HG02852 (cell line): ENCODE data around the gene GRM1.

Source experiments
- ATAC-seq: cut with Tn5 transposase; IDR thresholded peaks from one replicate; pipeline ENCODE4 v1.9.1; 2021; ENCODE audit warnings: mild to moderate bottlenecking, moderate library complexity; ENCODE audit not compliant: unreplicated experiment

The GRM1 gene

DNA sequence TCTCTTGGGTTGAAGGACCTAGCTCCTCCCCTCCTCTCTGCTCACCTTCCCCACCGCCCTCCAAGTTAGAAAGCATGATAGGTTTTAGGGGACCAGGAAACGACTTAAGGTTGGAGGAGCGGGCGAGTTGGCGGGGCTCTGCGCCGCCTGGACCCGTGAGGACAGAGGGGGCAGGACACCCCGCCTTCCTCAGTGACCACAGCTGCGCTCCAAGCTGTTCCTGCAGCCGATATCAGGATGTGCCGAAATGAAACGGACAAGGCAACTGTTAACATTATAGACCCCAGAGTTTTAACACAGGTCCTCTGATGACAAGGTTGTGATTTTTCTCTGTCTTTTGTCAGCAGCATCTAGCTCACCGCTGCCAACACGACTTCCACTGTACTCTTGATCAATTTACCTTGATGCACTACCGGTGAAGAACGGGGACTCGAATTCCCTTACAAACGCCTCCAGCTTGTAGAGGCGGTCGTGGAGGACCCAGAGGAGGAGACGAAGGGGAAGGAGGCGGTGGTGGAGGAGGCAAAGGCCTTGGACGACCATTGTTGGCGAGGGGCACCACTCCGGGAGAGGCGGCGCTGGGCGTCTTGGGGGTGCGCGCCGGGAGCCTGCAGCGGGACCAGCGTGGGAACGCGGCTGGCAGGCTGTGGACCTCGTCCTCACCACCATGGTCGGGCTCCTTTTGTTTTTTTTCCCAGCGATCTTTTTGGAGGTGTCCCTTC, at the start of gene GRM1:
Gene GRM1 (plus strand): TSS at position 212 of the 722 bp plus-strand sequence. CDS start 456 bp downstream, at position 668.
- ATAC-seq: no peak

DNA sequence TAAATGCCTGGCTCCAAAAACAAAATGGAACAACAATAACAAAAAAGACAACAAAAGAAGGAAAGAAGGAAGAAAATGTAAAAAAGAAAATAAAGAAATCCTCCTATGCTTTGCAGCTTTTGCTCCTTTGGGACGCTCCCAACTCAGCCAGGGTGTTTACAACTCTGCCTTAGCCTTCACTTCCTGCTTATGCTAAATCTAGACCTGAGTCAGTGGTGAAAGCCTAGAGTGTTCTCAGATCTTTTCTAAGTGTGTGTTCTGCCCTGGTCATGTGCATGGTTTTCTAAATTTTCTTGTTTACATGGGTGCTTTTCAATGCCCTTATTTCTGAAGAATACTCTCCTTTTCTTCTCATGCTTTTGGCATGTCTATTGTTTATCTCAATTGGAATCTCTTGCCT, 19.5 kb upstream of the GRM1 start:
- ATAC-seq: no peak

DNA sequence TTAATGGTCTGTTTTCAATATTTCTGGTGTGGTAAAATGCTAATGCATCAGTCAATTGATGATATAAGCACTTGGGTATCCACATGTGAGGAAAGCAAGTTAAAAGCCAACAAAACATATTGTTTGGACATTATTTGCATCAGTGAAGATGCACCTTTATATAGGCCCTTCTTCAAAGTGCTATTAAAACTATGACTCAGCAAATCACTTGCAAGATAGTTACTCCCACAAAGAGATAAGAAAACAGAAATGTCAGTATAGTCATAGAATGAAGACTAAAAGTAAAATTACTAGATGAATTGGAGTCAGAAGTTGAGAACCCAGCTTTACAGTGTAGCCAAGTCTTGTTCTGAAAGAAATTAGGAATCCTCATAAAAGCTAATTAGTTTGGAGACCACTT, 14.6 kb upstream of the GRM1 start:
- no peak for ATAC-seq

DNA sequence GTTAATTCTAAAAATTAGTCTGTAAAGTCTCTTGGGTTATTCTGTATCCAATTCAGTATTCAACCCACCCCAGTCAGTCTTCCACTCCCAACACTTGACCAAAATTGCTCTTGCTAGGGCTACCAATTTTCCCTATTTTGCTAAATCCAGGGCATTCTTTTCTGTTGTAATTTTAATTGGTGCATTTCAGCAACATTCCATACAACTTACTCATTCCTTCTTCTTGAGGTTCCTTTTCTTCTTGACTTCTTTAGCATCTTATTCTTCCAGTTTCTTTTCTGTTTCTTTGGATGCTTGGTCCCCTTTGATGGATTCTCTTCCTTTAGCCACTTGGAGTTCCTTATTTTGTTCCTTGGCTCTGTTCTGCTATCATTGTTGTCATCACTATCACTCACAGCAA, 11.2 kb upstream of the GRM1 start:
- ATAC-seq: no peak

DNA sequence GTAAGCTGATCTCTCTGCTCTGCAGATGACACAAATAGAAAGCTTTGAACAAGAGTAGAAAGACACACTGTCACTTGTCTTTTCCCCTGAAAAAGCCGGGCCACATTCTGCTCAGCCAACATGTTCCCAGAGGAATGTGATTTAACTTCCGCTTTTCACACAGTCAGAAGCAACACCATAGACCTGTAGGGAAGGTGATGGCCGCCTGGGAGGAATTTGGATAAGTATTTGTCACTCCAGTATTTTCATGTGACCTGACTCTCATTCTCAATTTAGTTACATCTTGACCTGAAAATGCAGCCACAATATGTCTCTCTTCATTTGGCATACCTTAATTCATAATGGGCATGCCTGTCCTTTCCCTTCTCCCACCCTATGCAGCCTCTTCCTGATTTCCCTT, 2.0 kb upstream of the GRM1 start:
- no peak for ATAC-seq

DNA sequence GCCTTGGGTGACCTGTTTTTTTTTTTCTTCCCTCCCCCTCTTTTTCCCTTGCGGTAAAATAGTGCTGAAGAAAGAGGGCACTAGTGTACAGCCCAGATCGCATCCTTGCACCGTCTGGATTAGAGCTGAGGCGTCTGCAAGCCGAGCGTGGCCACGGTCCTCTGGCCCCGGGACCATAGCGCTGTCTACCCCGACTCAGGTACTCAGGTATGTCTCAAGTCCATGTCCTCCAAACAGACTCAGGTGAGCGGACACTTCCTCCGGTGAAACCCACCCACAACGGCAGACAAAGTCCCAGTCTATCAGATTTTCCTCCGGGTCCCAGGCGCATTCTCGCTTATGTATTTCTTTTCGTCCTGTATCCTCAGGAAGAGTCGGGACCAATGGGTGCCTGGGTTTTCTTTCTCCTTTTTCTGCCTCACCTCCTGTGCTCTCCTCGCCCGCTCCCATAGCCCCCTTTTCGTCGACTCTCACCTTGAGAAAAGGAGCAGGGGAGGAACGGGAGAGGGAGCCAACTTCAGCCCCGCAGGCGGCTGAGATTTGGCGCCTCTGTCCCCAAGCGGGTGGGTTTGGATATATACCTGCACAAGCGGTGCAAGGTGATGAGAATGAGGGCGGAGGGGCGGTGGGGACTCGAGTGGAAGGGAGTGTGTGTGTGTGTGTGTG, 1.1 kb upstream of the GRM1 start:
- no peak for ATAC-seq

DNA sequence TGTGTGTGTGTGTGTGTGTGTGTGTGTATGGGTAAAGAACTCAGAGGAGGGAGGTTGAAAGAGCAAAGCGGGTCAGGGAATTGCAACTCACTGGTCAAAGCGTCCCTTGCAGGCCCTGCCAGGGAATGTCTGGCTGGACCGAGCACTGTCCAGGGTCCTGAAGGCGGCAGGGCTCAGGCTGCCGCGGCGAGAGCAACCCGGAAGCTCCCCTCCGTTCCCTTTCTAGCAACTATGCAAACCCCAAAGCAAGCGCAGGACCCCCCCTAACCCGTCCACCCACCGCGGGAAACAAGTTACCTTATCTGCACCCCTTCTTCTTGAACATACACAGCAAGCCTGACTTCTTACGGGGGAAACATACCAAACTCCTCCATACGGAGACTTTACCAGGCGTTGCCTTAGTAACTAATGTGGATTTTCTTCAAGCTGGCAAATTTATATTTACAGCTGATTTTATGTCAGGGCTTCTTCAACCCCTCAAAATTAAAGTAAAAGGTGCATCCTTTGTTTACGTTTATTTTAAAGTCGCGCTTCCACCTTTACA, 538 bp upstream of the GRM1 start:
- ATAC-seq: peak; percentile 82

DNA sequence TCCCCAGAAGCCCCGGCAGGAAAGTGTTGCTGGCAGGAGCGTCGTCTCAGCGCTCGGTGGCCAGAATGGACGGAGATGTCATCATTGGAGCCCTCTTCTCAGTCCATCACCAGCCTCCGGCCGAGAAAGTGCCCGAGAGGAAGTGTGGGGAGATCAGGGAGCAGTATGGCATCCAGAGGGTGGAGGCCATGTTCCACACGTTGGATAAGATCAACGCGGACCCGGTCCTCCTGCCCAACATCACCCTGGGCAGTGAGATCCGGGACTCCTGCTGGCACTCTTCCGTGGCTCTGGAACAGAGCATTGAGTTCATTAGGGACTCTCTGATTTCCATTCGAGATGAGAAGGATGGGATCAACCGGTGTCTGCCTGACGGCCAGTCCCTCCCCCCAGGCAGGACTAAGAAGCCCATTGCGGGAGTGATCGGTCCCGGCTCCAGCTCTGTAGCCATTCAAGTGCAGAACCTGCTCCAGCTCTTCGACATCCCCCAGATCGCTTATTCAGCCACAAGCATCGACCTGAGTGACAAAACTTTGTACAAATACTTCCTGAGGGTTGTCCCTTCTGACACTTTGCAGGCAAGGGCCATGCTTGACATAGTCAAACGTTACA, 817 bp downstream of the GRM1 start:
- no peak for ATAC-seq

DNA sequence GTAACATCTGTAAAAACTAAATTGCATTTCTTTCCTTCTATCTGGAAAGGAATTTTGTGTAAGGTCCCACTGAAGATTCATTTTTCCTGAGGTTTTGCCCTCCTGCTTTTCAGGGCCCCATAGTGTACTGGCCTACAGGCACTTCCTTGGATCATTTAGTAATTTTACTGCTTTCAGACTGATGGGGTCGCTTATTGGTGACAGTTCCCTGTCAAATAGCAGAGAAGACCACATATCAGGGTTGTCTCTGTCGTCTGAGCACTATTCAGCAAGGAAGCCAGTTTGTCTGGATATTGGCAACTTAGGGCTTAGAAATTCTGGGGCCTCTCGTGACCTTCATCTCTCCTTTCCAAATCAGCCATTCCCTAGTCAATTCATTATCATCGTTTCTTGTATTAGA, 3.5 kb downstream of the GRM1 start:
- ATAC-seq: no peak

DNA sequence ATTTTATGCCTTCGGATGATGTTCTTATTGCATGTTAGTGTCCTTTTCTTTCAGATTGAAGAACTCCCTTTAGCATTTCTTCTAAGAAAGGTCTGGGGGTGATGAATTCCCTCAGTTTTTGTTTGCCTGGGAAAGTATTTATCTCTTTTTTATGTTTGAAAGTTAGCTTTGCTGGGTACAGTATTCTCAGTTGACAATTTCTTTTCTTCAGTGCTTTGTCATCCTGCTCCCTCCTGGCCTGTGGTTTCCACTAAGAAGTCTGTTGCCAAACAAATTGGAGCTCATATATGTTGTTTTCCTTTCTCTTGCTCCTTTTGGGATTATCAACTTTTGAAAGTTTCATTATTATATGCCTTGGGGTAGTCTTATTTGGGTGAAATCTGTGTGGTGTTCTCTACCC, 11.5 kb downstream of the GRM1 start:
- ATAC-seq: no peak

DNA sequence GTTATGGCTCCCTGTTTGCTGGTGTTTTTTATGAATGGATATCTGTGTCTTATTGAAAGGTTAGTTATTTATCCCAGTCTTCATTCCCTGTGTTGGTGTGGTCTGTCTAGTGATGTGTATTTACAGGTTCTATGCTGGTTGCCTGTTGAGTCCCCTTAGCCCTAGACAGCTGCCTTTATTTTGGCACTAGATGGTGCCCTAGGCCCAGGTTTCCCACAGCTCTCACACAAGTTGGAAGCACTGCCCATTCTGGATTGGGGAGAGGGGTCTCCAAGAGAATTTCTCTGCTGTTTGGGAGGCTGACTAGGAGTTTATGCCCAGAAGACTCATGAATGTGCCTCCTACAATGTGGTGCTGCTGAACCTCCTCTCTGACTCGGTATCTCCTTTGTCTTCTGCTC, 12.4 kb downstream of the GRM1 start:
- no peak for ATAC-seq

DNA sequence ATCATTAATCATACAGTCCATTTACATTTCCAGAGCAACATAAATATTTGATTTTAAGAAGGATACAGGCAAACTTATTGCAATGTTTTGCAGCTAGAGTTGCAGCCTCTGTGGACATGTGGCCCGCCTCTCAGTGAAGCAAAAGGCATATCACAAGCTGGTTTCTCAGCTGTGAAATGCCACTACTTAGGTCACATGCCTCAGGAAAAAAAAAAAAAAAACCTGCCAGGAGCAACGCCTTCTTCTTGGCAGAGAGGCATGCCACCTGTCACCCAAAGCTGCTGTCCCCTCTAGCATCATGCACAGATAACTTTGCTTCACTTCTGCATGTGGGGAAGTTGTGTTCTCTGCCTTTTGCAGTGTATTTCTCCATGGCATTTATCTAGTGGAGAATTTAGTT, 18.5 kb downstream of the GRM1 start:
- no peak for ATAC-seq

DNA sequence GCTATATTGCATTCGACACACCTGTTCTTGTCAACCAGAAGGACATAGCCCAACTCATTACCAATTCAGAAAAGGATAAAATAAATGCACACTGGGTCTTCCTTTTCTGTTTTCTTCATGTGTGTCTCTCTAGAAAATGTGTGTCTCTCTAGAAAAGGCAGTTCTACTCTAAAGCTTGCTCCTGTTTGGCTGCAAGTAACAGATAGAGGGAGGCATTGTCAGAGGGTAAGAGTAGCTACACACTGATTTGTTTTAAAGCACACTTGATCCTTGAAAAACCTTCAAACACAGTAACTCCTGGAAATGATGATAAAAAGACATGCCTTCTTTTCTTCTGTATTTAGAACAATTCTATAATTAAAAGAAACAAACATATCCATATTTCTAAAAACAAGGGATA, 21.3 kb downstream of the GRM1 start:
- ATAC-seq: no peak

DNA sequence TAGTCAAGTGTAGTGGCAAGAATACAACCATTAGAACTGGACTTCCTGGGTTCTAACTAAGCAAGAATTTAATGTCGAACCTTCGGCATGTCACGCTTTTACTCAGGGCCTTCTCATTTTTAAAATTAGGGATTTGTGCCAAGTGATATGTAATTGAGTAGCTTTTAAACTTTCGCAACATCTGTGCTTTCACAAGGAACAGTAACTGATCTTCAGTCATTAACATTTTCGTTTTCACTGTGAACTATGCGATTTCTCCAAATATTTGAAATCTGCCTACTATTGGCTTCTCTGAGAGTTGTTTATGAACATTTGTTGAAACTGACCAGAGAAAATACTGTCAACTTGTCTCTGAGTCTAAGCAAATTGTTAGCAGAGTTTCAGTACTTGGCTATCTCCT, 27.6 kb downstream of the GRM1 start:
- no peak for ATAC-seq

DNA sequence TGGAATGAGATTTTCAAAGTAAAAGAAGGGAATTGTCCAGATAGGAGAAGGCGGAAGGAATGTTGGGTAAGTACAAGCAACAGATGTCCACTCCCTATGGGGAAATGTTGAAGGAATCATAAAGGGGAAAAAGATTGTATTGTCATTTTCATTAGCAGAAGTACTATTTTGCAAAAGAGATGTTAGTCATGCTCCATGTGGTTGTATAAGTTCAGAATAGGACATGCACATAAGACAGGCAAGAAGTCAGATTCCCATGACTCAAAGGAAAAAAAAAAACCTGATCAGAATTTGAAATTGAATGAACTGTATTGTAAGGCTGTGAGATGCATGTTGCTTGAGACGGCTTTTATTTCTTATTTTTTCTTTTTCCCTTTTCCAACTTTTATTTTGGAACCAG, 36.8 kb downstream of the GRM1 start:
- ATAC-seq: no peak

DNA sequence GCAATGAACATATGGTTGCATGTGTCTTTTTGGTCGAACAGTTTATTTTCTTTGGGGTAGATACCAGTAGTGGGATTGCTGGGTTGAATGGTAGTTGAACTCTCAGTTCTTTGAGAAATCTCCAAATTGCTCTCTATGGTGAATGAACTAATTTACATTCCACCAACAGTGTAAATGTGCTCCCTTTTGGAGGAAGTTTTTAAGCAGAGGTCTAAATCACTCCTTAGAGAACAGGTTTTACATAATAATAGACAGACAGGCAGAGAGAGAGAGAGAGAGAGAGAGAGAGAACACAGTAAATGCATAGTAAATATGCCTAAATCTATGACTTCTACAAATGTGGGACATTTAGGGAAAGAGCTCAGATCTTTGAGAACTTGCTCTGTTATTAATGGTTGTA, 37.6 kb downstream of the GRM1 start:
- no peak for ATAC-seq

DNA sequence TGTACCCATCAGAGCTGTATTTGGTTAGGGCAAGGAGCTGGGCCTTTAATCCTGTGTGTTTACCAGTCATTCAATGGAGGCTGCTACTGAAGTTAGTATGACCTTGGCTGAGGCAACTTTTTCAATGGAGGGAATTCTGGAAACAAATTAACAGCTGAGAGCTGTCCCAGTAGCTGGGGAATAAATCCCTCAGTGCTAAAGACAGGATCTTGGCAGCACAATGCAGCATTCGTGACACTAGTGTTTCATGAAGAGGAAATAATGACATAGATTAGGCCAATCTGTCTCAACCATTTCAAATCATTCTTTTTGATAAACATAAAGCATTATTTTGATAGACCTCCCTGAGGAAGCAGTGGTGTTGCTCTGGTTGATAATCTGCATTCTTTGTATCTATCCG, 42.9 kb downstream of the GRM1 start:
- ATAC-seq: no peak

DNA sequence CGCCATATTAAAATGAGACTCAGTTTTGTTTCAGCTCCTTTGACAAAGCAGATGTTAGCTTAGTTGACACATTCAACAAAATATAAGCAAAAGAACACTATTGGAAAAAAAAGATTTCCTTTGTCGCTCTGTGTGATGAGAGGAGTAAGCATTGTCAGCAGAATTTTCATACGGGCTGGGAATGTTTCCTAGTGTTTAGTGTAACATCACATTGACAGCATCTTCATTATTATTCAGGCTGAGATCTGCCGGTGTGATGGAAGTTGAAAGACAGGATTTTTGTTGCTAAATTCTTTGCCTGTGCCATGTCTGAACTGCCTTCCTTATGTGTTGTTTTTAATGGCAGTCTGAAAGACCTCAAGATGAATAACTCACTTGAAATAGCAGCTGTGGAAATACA, 49.1 kb downstream of the GRM1 start:
- no peak for ATAC-seq

DNA sequence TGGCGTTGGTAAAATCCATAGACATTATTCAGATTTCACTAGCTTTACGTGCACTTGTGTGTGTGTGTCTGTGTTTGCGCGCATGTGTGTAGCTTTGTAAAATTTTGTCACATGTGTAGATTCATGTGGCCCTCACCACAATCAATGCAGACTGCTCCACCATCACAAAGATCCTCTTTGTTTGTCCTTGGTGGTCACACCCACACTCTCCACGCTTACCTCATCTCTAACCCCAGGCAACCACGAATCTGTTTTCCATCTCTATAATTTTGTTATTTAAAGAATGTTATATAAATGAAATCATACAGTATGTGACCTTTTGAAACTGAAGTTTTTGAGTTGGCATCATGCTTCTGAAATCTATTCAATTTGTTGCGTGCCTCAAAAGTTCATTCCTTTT, 58.5 kb downstream of the GRM1 start:
- ATAC-seq: no peak

DNA sequence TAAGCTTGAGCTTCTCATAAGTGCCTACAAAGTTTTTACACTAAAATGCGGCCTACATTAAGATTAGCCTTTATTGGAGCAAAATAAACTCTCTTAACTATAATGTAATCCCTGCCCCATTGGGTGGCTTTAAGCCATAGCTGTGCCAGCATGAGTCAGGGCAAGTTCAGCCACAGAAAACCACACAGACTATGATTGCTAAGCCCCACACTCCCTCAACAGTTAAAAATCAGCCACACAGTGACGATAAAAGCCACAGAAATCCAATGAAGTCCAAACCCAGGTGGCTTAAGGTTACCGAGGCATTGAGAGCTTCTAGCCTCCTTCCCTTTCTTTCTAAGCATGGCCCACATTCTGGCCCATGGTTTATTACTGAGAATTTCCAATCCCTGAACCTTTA, 61.6 kb downstream of the GRM1 start:
- ATAC-seq: no peak

DNA sequence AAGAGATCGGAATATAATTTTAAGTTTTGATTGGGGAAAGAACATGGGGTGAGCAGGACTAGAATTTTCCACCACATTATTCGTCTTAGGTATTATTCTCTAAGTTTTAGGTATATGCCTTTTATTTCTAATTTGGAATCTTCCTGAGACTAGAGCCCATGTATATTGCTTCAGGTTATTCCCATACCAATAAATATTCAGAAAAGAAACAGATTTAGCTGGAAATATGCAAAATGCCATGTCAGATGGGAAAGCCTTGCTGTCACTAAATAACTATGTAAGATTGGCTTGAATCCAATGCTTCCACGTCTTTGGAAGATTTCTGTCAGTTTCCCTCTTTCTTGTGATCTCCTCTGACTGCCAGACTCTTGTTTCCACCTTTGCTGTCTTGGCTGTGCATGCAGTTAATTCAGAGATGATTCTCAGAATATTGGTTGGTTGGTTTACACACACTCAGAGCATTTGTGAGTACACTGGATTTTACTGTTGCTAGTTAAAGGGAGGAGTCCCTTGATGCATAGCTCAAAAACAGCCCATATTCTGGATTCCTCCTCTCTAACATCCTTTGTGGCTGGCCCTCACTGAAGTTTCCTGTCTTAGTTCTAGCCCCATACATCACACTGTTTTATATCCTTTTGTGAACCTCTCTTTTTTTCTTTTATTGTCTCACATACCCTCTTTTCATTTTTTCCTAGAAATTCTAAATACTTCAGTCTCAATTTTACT, 64.3 kb downstream of the GRM1 start:
- no peak for ATAC-seq
